Muscle of leg (tissue), 11 donors: ENCODE measurements around the gene HOXA7. TPM values are rescaled to one million over a fixed set of nuclear protein-coding genes. Genes with fewer than 3 reads are reported as not detected.

Experiments used
- DNase-seq: peaks from one replicate; pipeline ENCODE4 v3.0.0; 2013
- H3K27ac ChIP-seq: one replicate; pipeline ENCODE4 v1.5.1; 2013; ENCODE audit warnings: mild to moderate bottlenecking, low read length, control low read depth
- H3K27me3 ChIP-seq: one replicate; pipeline ENCODE4 v1.6.1; 2013; ENCODE audit warnings: low read length; ENCODE audit not compliant: control insufficient read depth, insufficient read depth
- H3K36me3 ChIP-seq: one replicate; pipeline ENCODE4 v1.6.1; 2013; ENCODE audit warnings: low read length; ENCODE audit not compliant: control insufficient read depth, insufficient read depth
- H3K4me1 ChIP-seq: one replicate; pipeline ENCODE4 v1.6.1; 2013; ENCODE audit warnings: low read length; ENCODE audit not compliant: control insufficient read depth, insufficient read depth
- H3K4me3 ChIP-seq: one replicate; pipeline ENCODE4 v1.5.1; 2013; ENCODE audit warnings: low read length, control low read depth
- H3K9me3 ChIP-seq: replicated peaks from 2 replicates; pipeline ENCODE4 v1.6.1; 2013; ENCODE audit warnings: low read depth, low read length; ENCODE audit not compliant: control insufficient read depth
- WGBS: methylation state at CpG from one replicate; pipeline ENCODE4 v1.1.5; 2013; ENCODE audit warnings: missing lambda C conversion rate; ENCODE audit not compliant: insufficient coverage; 5-methylcytosine and 5-hydroxymethylcytosine counted together
- polyA plus RNA-seq, 8 donors: library from polyadenylated mRNA; unstranded; fragments of 120-200 nt; gene quantifications; one replicate each; pipeline versions ENCODE4 v1.2.1 to v1.2.3, GENCODE V29; 2013; ENCODE audit warnings: inconsistent platforms in 1 of 8, low replicate concordance in 1 of 8; ENCODE audit not compliant: insufficient read length in 8 of 8, insufficient read depth in 1 of 8
- total RNA-seq: library from RNA; stranded (reverse); fragments of 120-200 nt; gene quantifications from one replicate; pipeline ENCODE4 v1.2.4, GENCODE V29; 2013

HOXA7 gene
- total and polyA plus RNA-seq, 9 donors = 3.9 to 16.3 (median 11.5) TPM

GRCh38 chr7:27151341-27151930 lies 5.0 kb downstream of the HOXA7 start:
- DNase-seq = no peak
- Histone ChIP-seq H3K27me3 (peaks cover 68% of the 10 kb centered on the region), H3K9me3 (no peaks in the 10 kb centered on the region), H3K4me1 (peaks cover 84% of the 10 kb centered on the region), H3K36me3 (peaks cover 14% of the 10 kb centered on the region), H3K4me3 (peak overlapping the region; percentile 79), H3K27ac (peak overlapping the region; percentile 94)
- 2% methylated on average over 19 of the region's 27 CpGs for WGBS

GRCh38 chr7:27150568-27151340 lies 5.7 kb downstream of the HOXA7 start:
- H3K4me1 ChIP-seq = peaks cover 88% of the 10 kb centered on the region
- H3K9me3 ChIP-seq = no peaks in the 10 kb centered on the region
- H3K27me3 ChIP-seq = peaks cover 65% of the 10 kb centered on the region
- 2% methylated on average over 53 of the region's 58 CpGs for WGBS
- H3K27ac ChIP-seq = peak overlapping the region; percentile 94
- DNase-seq = peak; percentile 92
- H3K36me3 ChIP-seq = peaks cover 16% of the 10 kb centered on the region
- peak overlapping the region; percentile 79 for H3K4me3 ChIP-seq

GRCh38 chr7:27149842-27150567 lies 6.5 kb downstream of the HOXA7 start:
- peaks cover 22% of the 10 kb centered on the region for H3K36me3 ChIP-seq
- H3K4me3 ChIP-seq = peak overlapping the region; percentile 79
- no peak for DNase-seq
- H3K4me1 ChIP-seq = peaks cover 87% of the 10 kb centered on the region
- H3K27ac ChIP-seq = peak overlapping the region; percentile 94
- H3K9me3 ChIP-seq = no peaks in the 10 kb centered on the region
- H3K27me3 ChIP-seq = peaks cover 63% of the 10 kb centered on the region
- WGBS = 31% methylated on average over 7 of the region's 13 CpGs

- peaks cover 60% of the 10 kb centered on the region for H3K27me3 ChIP-seq
- DNase-seq = peak; percentile 55
- H3K4me3 ChIP-seq = peak overlapping the region; percentile 79
- H3K27ac ChIP-seq = peak overlapping the region; percentile 94
- H3K9me3 ChIP-seq = no peaks in the 10 kb centered on the region
- H3K36me3 ChIP-seq = peaks cover 24% of the 10 kb centered on the region
- WGBS = 31% methylated on average over 25 of the region's 30 CpGs
- peaks cover 86% of the 10 kb centered on the region for H3K4me1 ChIP-seq
These were observed 7.5 kb downstream of the HOXA7 start for GRCh38 chr7:27148756-27149641.

- DNase-seq = peak; percentile 64
- Histone ChIP-seq H3K27ac (peak overlapping the region; percentile 94), H3K27me3 (peaks cover 57% of the 10 kb centered on the region), H3K4me1 (peaks cover 84% of the 10 kb centered on the region), H3K36me3 (peaks cover 25% of the 10 kb centered on the region), H3K9me3 (no peaks in the 10 kb centered on the region), H3K4me3 (peak overlapping the region; percentile 79)
- 14% methylated on average over 28 of the region's 28 CpGs for WGBS
These were observed 8.3 kb downstream of the HOXA7 start for GRCh38 chr7:27148031-27148755.

GRCh38 chr7:27147199-27148030 lies 9.1 kb downstream of the HOXA7 start, which contains the start of gene HOXA6:
HOXA6 (minus strand) TSS chr7:27147774; CDS start chr7:27147749, 25 bp downstream.
- peak within 1 kb of the TSS; percentile 94 for H3K27ac ChIP-seq
- H3K27me3 ChIP-seq = peaks cover 52% of the 10 kb centered on the region

GRCh38 chr7:27146491-27147198 lies 9.8 kb downstream of the HOXA7 start:
- 78% methylated on average over 4 of the region's 5 CpGs for WGBS
- Histone ChIP-seq H3K4me3 (peak overlapping the region; percentile 79), H3K27me3 (peaks cover 47% of the 10 kb centered on the region), H3K36me3 (peaks cover 35% of the 10 kb centered on the region), H3K4me1 (peaks cover 72% of the 10 kb centered on the region), H3K9me3 (no peaks in the 10 kb centered on the region), H3K27ac (peak overlapping the region; percentile 94)
- DNase-seq = peak; percentile 48

More at GRCh38 chr7:27147199-27148030, 9.1 kb downstream of the HOXA7 start, which contains the start of gene HOXA6:
- WGBS = 19% methylated on average over 63 of the region's 63 CpGs
- Histone ChIP-seq H3K36me3 (peaks cover 28% of the 10 kb centered on the region), H3K4me3 (peak within 1 kb of the TSS; percentile 79), H3K4me1 (peaks cover 79% of the 10 kb centered on the region), H3K9me3 (no peaks in the 10 kb centered on the region)
- peak; percentile 84 for DNase-seq

GRCh38 chr7:27145914-27146412 lies 10.5 kb downstream of the HOXA7 start:
- peaks cover 65% of the 10 kb centered on the region for H3K4me1 ChIP-seq
- no peak for DNase-seq
- peaks cover 37% of the 10 kb centered on the region for H3K36me3 ChIP-seq
- peaks cover 40% of the 10 kb centered on the region for H3K27me3 ChIP-seq
- peak overlapping the region; percentile 94 for H3K27ac ChIP-seq
- no peak overlapping the region for H3K4me3 ChIP-seq
- 60% methylated on average over 1 of the region's 11 CpGs for WGBS
- no peaks in the 10 kb centered on the region for H3K9me3 ChIP-seq
